Measurements from ENCODE around the gene NCKAP5.

DNA sequence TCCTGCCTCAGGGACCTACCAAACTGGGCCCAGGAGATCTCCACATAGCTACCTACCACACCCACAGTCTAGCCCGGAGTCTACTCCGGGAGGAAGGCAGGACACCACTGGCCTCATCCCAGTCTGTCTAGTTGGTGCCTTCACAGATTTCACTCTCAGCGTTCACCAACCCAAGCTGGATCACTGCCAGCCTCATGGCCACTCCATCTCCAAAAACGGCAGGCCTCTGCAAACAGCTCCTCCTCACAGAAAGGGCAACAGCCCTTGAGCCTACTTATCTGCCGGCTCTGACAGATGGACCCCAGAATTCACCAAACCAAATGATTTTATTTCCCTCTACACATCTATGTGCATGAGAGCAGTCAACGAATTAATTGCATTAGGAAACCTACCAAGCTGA is 61.3 kb downstream of the NCKAP5 start:
- TF ChIP-seq, protein P1, sequence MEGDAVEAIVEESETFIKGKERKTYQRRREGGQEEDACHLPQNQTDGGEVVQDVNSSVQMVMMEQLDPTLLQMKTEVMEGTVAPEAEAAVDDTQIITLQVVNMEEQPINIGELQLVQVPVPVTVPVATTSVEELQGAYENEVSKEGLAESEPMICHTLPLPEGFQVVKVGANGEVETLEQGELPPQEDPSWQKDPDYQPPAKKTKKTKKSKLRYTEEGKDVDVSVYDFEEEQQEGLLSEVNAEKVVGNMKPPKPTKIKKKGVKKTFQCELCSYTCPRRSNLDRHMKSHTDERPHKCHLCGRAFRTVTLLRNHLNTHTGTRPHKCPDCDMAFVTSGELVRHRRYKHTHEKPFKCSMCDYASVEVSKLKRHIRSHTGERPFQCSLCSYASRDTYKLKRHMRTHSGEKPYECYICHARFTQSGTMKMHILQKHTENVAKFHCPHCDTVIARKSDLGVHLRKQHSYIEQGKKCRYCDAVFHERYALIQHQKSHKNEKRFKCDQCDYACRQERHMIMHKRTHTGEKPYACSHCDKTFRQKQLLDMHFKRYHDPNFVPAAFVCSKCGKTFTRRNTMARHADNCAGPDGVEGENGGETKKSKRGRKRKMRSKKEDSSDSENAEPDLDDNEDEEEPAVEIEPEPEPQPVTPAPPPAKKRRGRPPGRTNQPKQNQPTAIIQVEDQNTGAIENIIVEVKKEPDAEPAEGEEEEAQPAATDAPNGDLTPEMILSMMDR (IDR thresholded peaks at IDR 0.05; ENCODE audit: insufficient read depth, low read depth, low read length), result no peak
- TF ChIP-seq EZH2 (IDR thresholded peaks at IDR 0.05; ENCODE audit: insufficient read depth, low read length), result no peak
